WERI-Rb-1 (cell line): ENCODE measurements around the gene IGDCC3.

Experiments used
- DNase-seq: peaks from one replicate; pipeline ENCODE4 v3.0.0-alpha.2; 2020
- H3K27ac ChIP-seq: fragments of 250-450 bp; sonication (Bioruptor Pico); 2 replicates; pipeline ENCODE4 v1.5.1; 2020; ENCODE audit warnings: mild to moderate bottlenecking, moderate library complexity
- H3K27me3 ChIP-seq: fragments of 250-450 bp; sonication (Bioruptor Pico); 2 replicates; pipeline ENCODE4 v1.5.1; 2021; ENCODE audit warnings: mild to moderate bottlenecking, low read depth, moderate library complexity; ENCODE audit not compliant: insufficient read depth, severe bottlenecking
- H3K36me3 ChIP-seq: fragments of 250-450 bp; sonication (Bioruptor Pico); 2 replicates; pipeline ENCODE4 v1.5.1; 2020; ENCODE audit warnings: mild to moderate bottlenecking, moderate library complexity
- H3K4me3 ChIP-seq: 2 replicates; pipeline ENCODE4 v1.5.1; 2011; ENCODE audit warnings: low read depth, mild to moderate bottlenecking, control low read depth, low read length
- H3K9me3 ChIP-seq: fragments of 250-450 bp; sonication (Bioruptor Pico); 2 replicates; pipeline ENCODE4 v1.5.1; 2021; ENCODE audit warnings: mild to moderate bottlenecking, moderate library complexity; ENCODE audit not compliant: severe bottlenecking
- CTCF ChIP-seq: IDR thresholded peaks from 2 replicates; pipeline ENCODE4 v1.5.1; 2011; ENCODE audit warnings: low read depth, mild to moderate bottlenecking, control low read depth, inconsistent platforms, low read length

IGDCC3 gene

GRCh38 chr15:65413760-65414144, 36.0 kb upstream of the IGDCC3 start:
- no peaks in the 10 kb centered on the region for H3K9me3 ChIP-seq
- no peak for TF ChIP-seq CTCF
- no peak for DNase-seq
- no peaks in the 10 kb centered on the region; the same call in none of the 2 replicates for H3K36me3 ChIP-seq
- H3K27ac ChIP-seq: no peak overlapping the region
- no peaks in the 10 kb centered on the region for H3K27me3 ChIP-seq
- H3K4me3 ChIP-seq: no peak overlapping the region

GRCh38 chr15:65413051-65413759, 35.4 kb upstream of the IGDCC3 start:
- H3K9me3 ChIP-seq: no peaks in the 10 kb centered on the region
- H3K4me3 ChIP-seq: no peak overlapping the region
- no peak for TF ChIP-seq CTCF
- H3K27me3 ChIP-seq: no peaks in the 10 kb centered on the region
- no peak for DNase-seq
- no peaks in the 10 kb centered on the region; the same call in none of the 2 replicates for H3K36me3 ChIP-seq
- H3K27ac ChIP-seq: no peak overlapping the region; the same call in 1 of the 2 replicates

- no peak for DNase-seq
- H3K27me3 ChIP-seq: no peaks in the 10 kb centered on the region
- H3K36me3 ChIP-seq: no peaks in the 10 kb centered on the region; the same call in none of the 2 replicates
- no peak for TF ChIP-seq CTCF
- no peak overlapping the region for H3K4me3 ChIP-seq
- no peaks in the 10 kb centered on the region for H3K9me3 ChIP-seq
- H3K27ac ChIP-seq: no peak overlapping the region
These were observed 34.8 kb upstream of the IGDCC3 start for GRCh38 chr15:65412556-65412955.

- H3K27ac ChIP-seq: no peak overlapping the region
- no peak overlapping the region for H3K4me3 ChIP-seq
- no peak for DNase-seq
- TF ChIP-seq CTCF: no peak
- no peaks in the 10 kb centered on the region for H3K9me3 ChIP-seq
- no peaks in the 10 kb centered on the region; the same call in none of the 2 replicates for H3K36me3 ChIP-seq
- no peaks in the 10 kb centered on the region for H3K27me3 ChIP-seq
These were observed 33.8 kb upstream of the IGDCC3 start for GRCh38 chr15:65411465-65412071.

GRCh38 chr15:65410972-65411371, 33.2 kb upstream of the IGDCC3 start:
- no peak for TF ChIP-seq CTCF
- Histone ChIP-seq H3K27me3 (no peaks in the 10 kb centered on the region), H3K4me3 (no peak overlapping the region), H3K36me3 (no peaks in the 10 kb centered on the region; the same call in none of the 2 replicates), H3K27ac (no peak overlapping the region), H3K9me3 (no peaks in the 10 kb centered on the region)
- DNase-seq: no peak
